GM12891 (cell line): ENCODE results near the gene RNU7-1.

Experiments
- PAX5 ChIP-seq: IDR thresholded peaks from 2 replicates; pipeline ENCODE4 v1.6.1; 2011; ENCODE audit warnings: low read length, moderate library complexity, mild to moderate bottlenecking; ENCODE audit not compliant: insufficient read depth, severe bottlenecking
- POLR2A ChIP-seq: IDR thresholded peaks from 2 replicates; pipeline ENCODE4 v1.6.1; 2011; ENCODE audit warnings: low read depth, low read length, control low read depth
- POLR2AphosphoS5 ChIP-seq: IDR thresholded peaks from 2 replicates; pipeline ENCODE4 v1.6.1; 2011; ENCODE audit warnings: low read depth, low read length, control low read depth
- POU2F2 ChIP-seq: IDR thresholded peaks from 2 replicates; pipeline ENCODE4 v1.6.1; 2011; ENCODE audit warnings: low read depth, mild to moderate bottlenecking, control low read depth, low read length, moderate library complexity
- SPI1 ChIP-seq: IDR thresholded peaks from 2 replicates; pipeline ENCODE4 v1.6.1; 2011; ENCODE audit warnings: low read depth, low read length, control low read depth
- TAF1 ChIP-seq: IDR thresholded peaks from 2 replicates; pipeline ENCODE4 v1.6.1; 2011; ENCODE audit warnings: low read depth, low read length, control low read depth

- TF ChIP-seq POLR2A, result 0 out of 2 replicates have a peak, but pooled peaks have one; percentile 24
- TF ChIP-seq POLR2AphosphoS5, result peak; percentile 17; the same call in 1 of the 2 replicates
- TF ChIP-seq TAF1, result no peak
- TF ChIP-seq POU2F2, result no peak
- TF ChIP-seq PAX5, result no peak
- no peak for TF ChIP-seq SPI1
Measured at GRCh38 chr12:6965026-6965661, 21.5 kb downstream of the RNU7-1 start.
